AG09319 (cell line): ENCODE measurements around the gene DHRS13.
"Not testable (repeated sequence)": the region's sequence is repeated elsewhere in the genome, so short reads cannot be mapped to it uniquely, and the experiment has no call there.

Experiments
- DNase-seq: peaks from one replicate; pipeline ENCODE4 v3.0.0-alpha.2; 2010; ENCODE audit warnings: low read depth; ENCODE audit errors: extremely low read depth
- TF ChIP-seq, protein P1 (sequence below): IDR thresholded peaks from 2 replicates; pipeline ENCODE4 v1.5.1; 2011; ENCODE audit warnings: low read depth, mild to moderate bottlenecking, inconsistent platforms, low read length, moderate library complexity

DHRS13 gene

DNA sequence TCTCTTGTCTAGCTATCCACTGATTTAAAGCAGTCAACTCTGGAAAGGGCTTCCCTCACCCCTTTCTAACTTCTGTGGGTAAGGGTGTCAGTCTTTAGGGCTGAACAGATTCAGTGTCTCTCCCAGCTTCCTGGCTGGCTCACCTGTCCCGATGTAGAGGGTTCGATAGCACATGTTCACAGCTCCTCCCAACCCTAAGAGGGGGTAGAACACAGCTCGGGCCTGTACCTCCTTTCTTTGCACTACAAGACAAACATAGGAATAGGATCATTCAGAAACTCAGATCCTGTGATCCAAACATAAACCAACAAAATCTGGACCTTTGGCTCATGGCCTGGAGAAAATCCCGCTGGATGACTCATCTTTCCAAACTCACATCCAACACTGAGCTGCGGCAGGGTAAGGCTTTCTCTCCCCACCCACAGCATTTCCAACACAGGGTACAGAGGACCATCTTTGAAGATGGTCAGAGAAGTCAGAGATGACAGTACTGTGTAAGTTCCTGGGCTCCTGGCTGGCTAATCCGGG is 5.8 kb upstream of the DHRS13 start:
- DNase-seq, result peak; percentile 43
- TF ChIP-seq, protein P1, sequence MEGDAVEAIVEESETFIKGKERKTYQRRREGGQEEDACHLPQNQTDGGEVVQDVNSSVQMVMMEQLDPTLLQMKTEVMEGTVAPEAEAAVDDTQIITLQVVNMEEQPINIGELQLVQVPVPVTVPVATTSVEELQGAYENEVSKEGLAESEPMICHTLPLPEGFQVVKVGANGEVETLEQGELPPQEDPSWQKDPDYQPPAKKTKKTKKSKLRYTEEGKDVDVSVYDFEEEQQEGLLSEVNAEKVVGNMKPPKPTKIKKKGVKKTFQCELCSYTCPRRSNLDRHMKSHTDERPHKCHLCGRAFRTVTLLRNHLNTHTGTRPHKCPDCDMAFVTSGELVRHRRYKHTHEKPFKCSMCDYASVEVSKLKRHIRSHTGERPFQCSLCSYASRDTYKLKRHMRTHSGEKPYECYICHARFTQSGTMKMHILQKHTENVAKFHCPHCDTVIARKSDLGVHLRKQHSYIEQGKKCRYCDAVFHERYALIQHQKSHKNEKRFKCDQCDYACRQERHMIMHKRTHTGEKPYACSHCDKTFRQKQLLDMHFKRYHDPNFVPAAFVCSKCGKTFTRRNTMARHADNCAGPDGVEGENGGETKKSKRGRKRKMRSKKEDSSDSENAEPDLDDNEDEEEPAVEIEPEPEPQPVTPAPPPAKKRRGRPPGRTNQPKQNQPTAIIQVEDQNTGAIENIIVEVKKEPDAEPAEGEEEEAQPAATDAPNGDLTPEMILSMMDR, result no peak

DNA sequence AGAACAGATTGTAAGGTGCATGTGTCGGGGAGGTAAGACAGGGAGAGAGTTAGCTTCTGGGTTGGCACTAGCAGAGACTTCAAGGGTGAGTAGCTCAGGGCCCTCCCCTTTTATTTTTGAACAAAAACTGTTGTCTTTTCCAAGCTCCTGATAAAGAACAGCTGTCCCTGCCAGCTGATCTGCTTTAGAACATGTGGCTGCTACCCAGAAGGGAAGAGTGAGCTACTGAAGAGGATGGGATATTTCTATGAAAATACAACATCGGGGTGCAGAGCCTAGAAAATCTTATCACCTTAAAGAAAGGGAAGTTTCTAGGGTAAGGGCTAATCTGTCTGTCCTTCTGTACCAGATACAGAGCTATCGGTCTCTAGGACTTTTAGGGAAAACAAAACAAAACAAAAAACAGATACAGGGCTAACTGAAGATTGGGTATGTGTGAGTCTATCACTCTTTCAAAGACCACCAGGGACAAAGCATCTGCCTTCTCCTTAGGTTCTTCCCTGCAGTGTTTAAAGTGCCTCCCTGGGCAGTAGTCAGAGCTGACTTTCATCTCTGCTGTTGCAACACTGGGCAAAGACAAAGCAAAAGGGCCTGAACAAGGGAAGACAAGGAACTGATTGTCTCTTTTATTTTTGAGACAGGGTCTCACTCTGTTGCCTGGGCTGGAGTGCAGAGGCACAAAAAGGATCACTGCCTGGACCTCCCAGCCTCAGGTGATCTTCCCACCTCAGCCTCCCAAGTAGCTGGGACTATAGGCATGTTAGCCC is 5.0 kb upstream of the DHRS13 start:
- TF ChIP-seq, protein P1, result no peak
- no peak for DNase-seq

DNA sequence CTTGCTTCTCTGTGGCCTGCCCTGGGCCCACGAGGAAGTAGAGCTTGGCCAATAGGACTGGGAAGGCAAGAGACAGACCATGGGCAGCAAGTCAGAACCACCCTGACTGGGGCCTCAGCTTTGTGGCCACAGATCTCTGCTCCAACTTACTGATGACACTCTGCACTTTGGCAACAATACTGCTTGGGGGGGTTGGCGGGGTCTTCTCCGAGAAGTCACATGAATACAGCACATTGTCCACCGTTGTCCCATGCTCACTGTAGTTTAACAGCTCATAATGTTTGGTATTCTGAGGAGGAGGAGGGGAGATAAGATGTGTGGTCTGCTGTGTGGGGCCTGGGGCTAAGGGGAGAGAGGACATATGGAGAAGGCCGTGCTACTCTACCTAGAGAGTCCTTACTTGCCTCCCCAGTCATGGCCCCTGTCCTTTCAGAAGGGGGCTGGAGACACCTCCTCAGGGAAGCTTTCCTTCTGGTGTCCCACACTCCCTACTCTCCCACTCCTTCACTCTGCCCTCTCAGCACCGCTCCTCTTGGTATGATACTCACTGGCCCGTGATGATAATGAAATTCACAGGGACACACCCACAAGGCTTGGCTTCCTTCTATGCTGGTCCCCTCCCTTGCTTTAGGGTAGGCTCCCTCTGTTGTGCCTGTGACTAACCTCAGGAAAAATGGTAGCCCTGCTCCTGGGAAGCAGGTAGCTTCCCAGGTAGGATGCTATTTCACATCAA is 4.0 kb upstream of the DHRS13 start:
- DNase-seq, result no peak
- TF ChIP-seq, protein P1, result no peak

DNA sequence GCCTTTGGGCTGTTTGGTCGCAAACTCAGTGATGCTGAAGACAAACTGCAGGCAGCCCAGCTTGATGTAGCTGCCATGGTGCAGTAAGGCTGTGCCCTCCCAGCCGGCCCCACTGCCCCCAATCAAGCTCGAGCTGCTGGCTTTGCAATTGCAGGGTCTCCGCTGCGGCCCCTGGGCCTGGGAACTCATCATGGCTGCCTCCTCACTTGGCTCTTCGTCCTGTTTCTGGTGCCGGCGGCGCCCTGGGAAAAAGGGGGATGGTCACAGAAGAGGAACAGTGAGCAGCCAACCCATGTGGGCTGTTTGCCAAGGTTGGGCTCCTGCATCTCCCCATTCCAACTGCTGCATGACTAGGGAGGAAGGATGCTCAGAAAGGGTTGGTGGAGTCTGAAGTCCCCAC is 3.4 kb upstream of the DHRS13 start:
- DNase-seq, result no peak
- TF ChIP-seq, protein P1, result no peak

DNA sequence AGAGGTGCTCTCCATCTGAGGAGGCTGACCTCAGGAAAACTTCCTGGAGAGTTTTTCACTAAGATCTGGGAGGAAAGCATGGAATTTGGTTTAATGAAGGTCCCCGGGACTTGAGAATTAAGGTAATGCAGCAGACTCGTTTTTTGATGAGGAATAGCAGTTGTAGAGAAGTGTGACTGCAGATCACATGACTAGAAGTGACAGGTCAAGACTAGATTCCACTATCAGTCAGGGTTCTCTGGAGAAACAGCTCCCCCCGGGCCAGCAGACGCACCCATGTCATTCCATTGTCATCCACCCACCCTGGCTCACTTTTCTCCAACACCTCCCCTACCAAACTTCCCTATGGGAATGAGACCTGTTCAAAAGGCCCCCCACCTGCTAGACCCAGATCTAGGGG is 1.9 kb upstream of the DHRS13 start:
- DNase-seq, result no peak
- TF ChIP-seq, protein P1, result no peak

DNA sequence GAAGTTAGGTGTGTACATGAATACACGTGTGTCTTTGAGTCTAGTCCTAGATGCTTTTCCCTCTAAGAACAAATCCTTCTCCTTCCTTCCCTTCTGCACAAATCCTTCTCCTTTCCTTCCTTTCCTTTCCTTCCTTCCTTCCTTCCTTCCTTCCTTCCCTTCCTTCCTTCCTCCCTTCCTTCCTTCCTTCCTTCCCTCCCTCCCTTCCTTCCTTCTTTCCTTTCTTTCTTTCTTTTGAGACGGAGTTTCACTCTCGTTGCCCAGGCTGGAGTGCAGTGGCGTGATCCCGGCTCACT is 615 bp upstream of the DHRS13 start:
- DNase-seq, result not testable (repeated sequence)

DNA sequence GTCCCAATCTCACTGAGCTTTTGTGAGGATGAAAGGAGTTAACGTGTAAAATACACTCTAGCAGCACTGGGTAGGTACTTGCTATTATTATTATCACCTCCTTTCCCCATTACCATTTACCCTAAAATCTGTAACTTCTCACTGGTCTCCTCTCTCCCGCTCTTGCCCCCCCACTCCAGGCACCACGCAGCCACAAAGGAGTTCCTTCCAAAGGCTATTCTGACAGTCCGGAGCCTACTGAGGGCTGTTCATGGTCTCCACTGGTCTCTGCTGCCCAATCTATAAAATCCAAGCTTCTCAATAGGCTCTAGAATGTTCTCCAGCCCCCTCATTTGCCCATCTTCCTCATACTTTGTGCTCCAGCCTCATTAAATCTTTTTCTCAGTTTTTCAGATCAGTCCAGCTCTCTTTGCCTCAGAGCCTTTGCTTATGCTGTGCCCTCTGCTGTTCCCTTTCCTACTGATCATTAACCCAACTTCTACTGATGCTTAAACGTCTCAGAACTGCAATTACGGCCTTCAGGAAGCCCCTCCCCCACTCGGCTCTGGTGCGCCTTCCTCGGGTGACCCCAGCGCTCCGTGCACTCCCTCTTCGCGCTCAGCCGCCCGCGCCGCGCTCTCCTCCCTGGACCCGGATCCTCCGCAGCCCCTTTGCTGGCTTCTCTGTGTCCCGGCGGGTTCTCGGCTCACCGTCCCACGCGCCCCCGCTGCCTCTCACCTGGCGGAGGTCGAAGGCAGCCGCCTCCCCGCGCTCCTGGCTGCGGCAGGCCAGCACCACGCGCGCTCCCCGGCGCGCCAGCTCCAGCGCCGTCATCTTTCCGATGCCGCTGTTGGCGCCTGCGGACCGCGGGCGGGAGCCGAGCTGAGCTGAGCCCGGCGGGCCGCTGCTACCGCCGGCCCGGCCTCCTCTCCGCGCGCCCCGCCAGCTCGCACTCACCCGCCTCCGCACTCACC is 737 bp downstream of the DHRS13 start:
- TF ChIP-seq, protein P1, result no peak
- no peak for DNase-seq
